ENCODE data around the gene FUT7. TPM values are rescaled to one million over a fixed set of nuclear protein-coding genes. Genes with fewer than 3 reads are reported as not detected.
A peak's percentile ranks its signal among the peaks of the same experiment; 100 is the strongest.
"Not testable (repeated sequence)": the region's sequence is repeated elsewhere in the genome, so short reads cannot be mapped to it uniquely, and the experiment has no call there.

The FUT7 gene
- polyA plus RNA-seq, 4 donors = 0.08 to 0.12 TPM; not detected in 2

- DNase-seq (ENCODE audit: low read depth in 4 of 4, low spot score in 2 of 4) = no peak
These were observed 2.3 kb upstream of the FUT7 start for GRCh38 chr9:137034039-137034708.

- DNase-seq (ENCODE audit: low read depth in 4 of 4, low spot score in 2 of 4) = not testable (repeated sequence)
These were observed 1.6 kb upstream of the FUT7 start for GRCh38 chr9:137033481-137033880.

- DNase-seq (ENCODE audit: low read depth in 4 of 4, low spot score in 2 of 4) = no peak
These were observed 970 bp upstream of the FUT7 start for GRCh38 chr9:137032858-137033257.

- no peak for DNase-seq (ENCODE audit: low read depth in 4 of 4, low spot score in 2 of 4)
These were observed 1.1 kb downstream of the FUT7 start for GRCh38 chr9:137030538-137031527.

DNA sequence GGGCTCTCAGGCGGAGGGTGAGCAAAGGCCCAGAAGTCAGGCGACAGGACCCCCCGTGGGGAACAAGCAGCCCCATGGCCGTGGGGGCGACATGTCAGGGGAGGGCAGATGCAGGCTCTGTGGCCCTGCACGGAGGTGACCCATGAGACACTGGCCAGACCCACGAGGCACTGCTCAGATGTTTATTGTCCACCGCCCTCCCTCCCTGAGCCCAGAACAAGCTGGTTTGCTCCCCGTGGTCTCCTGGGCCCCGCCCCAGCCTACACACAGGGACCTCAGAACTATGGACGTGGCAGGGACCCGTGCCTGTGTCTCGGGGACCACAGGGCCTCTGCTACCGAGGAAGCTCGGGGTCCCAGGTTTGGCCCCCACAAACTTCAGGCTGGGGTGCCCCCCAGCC lies 1.9 kb downstream of the FUT7 start:
- DNase-seq (ENCODE audit: low read depth in 4 of 4, low spot score in 2 of 4) = no peak

- no peak for DNase-seq (ENCODE audit: low read depth in 4 of 4, low spot score in 2 of 4)
These were observed 2.6 kb downstream of the FUT7 start for GRCh38 chr9:137029058-137029936.

DNA sequence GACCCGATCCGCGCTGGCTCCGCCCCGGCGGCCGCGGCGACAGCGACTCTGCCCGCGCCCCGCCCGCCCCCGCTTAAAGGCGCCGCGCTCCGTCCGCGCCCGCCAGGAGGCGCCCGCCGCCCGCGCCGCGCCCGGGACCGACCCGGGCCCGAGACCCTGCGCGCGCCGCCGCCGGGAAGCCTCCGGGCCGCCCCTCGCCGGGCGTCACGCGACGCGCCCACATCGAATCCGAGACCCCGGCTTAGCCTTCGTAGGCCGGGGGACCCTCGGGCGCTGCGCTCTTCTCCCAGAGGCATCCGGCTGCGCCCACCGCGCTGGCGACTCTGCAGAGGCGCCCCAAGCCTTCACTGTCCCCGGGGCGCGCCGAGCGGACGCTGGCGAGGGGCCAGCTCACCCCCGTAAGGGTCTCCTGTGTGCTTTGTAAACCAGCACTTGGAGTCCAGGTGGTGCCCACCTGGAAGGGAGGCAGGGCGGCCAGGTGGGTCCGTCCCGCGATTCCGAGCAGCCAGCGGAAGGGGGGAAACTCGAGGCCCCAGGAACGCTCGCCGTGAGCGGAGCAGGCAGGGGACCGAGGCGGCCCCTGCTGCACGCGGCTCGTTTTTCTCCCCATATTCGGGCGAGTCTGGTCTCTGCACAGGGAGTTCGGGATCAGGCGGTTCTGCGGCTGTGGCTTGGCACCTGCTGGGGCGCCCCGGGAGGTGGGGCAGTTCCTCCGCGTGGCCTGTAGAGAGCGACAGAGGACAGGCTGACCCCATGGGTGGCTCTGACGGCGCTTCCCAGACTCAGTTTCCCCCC lies 3.4 kb downstream of the FUT7 start:
- DNase-seq (ENCODE audit: low read depth in 4 of 4, low spot score in 2 of 4) = no peak

DNA sequence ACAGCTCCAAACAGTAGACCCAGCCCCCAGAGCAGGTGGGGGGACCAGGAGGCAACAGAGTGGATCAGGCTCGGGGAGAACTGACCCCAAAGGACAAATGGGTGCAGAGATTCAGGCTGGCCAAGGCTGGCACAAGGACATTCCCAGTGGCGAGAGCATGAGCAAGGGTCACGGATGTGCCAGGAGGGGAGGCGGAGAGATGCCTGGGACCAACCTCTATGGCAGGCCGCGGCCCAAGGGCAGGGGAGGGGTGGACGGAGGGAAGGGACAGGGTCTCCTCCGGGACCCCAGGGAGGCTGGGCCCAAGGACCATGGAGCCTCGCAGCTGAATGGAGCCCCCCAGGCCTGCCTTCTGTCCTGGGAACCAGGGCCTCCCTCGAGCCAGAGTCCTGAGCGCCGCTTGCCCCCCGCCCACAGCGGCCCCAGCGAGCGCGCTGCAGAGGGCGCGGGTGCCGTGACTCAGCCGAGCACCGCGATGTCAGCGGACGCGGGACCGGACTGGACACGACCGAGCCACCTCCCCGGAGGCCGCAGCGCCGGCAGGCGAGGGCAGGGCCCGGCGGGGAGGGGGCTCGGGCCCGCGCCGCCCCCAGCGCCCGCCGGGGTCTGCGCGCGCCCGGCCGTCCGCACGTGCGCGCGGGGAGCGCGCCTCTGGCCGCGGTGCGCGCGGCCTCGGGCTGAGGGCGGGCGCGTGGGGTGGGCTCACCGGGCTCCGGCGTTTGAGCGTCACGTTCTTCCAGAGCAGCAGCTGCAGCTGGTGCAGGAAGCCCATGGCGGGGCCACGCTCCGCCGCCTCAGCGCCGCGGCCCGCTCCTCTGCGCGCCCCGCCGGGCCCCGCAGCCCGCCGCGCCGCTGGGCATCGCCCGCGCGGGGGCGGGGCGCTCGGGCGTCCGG lies 4.3 kb downstream of the FUT7 start, which contains the start of gene ABCA2:
Gene ABCA2, minus strand, starts transcription at position 869 of the 894 bp plus-strand sequence. Its CDS starts 97 bp downstream, at position 772.
- no peak for DNase-seq (ENCODE audit: low read depth in 4 of 4, low spot score in 2 of 4)

GRCh38 chr9:137026828-137027227 lies 5.1 kb downstream of the FUT7 start:
- DNase-seq (ENCODE audit: low read depth in 4 of 4, low spot score in 2 of 4) = no peak

- no peak for DNase-seq (ENCODE audit: low read depth in 4 of 4, low spot score in 2 of 4)
These were observed 5.5 kb downstream of the FUT7 start for GRCh38 chr9:137026384-137026783.

DNA sequence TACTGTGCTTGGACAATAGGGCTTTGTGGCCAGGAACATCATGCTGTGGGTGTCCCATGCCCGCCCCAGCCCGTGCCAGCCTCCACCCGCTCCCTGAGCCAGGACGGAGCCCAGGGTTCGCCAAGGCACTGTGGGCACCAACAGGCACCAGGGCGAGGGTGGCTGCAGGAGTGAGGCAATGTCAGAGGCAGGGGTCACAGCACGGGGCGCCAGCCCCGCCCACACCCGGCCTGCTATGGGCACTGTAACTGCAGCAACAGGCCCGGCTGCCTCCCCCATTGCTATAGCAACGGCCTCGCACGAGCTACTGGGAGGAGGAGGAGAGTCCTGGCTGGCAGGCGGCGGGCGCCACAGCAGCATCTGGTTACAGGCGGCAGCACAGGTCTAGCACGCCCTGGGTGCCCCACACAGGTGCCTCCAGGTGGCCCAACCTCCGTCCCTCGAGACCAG lies 6.3 kb downstream of the FUT7 start:
- DNase-seq (ENCODE audit: low read depth in 4 of 4, low spot score in 2 of 4) = peak in 2 of 4 donors; percentile 71 to 78

DNA sequence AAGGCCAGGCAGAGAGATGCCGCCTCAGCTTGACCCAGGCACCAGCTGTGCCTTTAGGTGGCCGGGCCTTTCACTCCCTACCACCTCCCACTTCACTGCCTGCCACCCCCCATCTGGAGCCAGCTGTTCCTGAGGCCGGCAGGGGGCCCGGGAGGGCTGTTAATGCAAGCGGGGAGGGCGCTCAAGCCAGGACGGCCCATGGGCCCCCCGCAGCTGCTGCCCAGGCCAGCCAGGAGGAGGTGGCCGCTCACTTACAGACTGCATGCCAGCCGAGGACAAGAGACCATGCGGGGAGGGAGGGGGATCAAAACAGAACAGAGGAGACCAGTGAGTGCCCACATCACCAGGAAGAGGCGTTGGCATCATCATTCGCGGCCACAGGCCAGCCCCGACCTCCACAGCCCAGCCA lies 8.3 kb downstream of the FUT7 start:
- no peak for DNase-seq (ENCODE audit: low read depth in 4 of 4, low spot score in 2 of 4)

DNA sequence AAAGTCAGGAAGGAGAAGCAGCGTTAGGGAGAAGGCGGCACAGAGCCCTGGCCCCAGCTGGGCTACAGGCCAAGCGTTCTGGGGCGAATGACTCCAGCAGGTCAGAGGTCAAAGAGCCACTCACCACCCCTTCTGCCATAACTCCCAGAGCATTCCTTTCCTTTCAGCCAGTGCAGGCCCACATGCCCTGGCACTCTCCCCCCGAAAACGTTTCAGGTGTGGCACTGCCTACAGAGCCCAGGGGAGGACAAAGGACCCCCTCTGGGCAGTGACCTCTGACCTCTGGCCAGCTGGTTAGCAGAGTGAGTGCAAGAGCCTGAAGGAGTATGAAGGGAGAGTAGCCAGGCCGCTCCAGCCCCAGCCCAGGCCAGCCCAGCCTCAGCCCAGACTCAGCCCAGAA lies 8.7 kb downstream of the FUT7 start:
- DNase-seq (ENCODE audit: low read depth in 4 of 4, low spot score in 2 of 4) = no peak

- DNase-seq (ENCODE audit: low read depth in 4 of 4, low spot score in 2 of 4) = no peak
These were observed 9.3 kb downstream of the FUT7 start for GRCh38 chr9:137022662-137023008.

DNA sequence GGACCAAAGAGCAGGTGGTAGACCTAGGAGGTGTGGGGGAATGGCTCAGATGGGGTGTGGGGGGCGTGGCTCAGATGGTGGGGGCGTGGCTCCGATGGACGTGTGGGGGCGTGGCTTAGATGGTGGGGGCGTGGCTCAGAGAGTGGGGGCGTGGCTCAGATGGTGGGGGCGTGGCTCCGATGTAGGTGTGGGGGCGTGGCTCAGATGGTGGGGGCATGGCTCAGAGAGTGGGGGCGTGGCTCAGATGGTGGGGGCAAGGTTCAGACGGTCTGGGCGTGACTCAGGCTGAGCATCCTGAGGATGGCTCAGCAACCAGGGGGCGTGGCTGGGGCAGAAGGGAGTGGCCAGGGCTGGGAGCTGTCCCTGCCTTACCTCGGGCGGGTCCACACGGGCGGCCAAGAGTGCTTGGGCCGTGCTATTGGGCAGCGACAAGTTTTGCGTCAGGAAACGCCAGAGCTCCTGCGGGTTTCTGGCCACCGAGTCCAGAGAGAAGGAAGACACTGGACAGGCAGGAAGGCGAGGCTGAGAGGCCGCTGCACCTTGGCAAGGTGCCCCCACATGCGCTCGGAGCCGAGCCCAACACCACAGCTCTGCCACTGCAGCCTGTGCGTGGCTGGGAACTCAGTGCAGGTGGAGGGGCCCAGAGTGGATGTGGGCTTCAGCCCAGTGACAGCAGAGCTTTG lies 9.8 kb downstream of the FUT7 start:
- no peak for DNase-seq (ENCODE audit: low read depth in 4 of 4, low spot score in 2 of 4)

DNA sequence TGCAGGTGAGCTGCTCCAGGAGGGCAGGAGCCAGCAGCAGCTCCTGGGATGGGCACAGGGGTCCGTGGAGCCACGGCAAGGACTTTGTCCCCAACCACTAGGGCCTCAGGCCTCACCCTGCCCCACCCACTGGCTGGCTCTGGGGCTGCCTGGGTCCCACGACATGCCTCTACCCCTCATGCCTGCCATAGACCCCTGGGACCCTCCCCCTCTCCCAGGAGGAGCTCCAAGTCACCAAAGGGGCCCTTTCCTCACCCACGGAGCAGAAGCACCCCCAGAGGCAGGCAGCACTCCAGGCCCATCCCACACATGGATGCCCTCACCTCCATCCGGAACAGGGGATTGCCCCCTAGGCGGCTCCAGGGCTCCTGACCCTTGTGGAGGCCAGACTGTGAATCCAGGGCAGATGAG lies 10.3 kb downstream of the FUT7 start:
- DNase-seq (ENCODE audit: low read depth in 4 of 4, low spot score in 2 of 4) = no peak

- no peak for DNase-seq (ENCODE audit: low read depth in 4 of 4, low spot score in 2 of 4)
These were observed 10.9 kb downstream of the FUT7 start for GRCh38 chr9:137020771-137021567.
